ENCODE results near the gene CCSER1. TPM values are rescaled to one million over a fixed set of nuclear protein-coding genes. Genes with fewer than 3 reads are reported as not detected.

Gene CCSER1
- total RNA-seq, 4 donors from 2014 or later = 3.6 to 7.0 (median 5.5) TPM

DNA sequence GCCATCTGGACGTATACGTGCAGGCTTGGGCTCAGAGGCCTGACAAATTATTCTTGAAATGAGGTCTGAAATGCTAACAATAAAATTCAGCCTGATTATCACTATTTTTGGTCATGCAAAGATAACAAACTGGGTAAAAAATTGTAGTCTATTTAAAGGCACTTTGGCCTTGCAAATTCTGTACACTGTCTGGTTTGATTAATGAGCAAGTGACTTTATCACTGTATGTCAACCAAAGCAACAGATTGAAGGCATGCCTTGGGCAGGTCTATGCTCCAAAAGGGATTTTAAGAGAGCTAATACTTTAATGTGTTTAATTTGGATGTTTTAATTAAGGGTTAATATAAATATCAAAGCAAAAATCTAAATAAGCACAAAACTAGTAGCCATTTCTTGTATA is 1141.7 kb downstream of the CCSER1 start:
- no peak overlapping the region for H3K4me3 ChIP-seq
- no peaks in the 10 kb centered on the region for H3K4me1 ChIP-seq
- H3K9me3 ChIP-seq = no peaks in the 10 kb centered on the region
- intact Hi-C loops (cut with DNase I) = no loop called here
- no peaks in the 10 kb centered on the region for H3K36me3 ChIP-seq
- no peaks in the 10 kb centered on the region for H3K27me3 ChIP-seq
- no peak for DNase-seq (ENCODE audit: extremely low spot score)
- TF ChIP-seq POLR2AphosphoS5 (IDR thresholded peaks at IDR 0.05) (no peak), EP300 (IDR thresholded peaks at IDR 0.05) (no peak), POLR2A (IDR thresholded peaks at IDR 0.05; ENCODE audit: low read depth) (no peak)
- TF ChIP-seq, protein P1, sequence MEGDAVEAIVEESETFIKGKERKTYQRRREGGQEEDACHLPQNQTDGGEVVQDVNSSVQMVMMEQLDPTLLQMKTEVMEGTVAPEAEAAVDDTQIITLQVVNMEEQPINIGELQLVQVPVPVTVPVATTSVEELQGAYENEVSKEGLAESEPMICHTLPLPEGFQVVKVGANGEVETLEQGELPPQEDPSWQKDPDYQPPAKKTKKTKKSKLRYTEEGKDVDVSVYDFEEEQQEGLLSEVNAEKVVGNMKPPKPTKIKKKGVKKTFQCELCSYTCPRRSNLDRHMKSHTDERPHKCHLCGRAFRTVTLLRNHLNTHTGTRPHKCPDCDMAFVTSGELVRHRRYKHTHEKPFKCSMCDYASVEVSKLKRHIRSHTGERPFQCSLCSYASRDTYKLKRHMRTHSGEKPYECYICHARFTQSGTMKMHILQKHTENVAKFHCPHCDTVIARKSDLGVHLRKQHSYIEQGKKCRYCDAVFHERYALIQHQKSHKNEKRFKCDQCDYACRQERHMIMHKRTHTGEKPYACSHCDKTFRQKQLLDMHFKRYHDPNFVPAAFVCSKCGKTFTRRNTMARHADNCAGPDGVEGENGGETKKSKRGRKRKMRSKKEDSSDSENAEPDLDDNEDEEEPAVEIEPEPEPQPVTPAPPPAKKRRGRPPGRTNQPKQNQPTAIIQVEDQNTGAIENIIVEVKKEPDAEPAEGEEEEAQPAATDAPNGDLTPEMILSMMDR (IDR thresholded peaks at IDR 0.05) = no peak
- 61% methylated on average over 2 of the region's 2 CpGs for WGBS
- no peak overlapping the region for H3K27ac ChIP-seq (replicated peaks in 1 of 4)

DNA sequence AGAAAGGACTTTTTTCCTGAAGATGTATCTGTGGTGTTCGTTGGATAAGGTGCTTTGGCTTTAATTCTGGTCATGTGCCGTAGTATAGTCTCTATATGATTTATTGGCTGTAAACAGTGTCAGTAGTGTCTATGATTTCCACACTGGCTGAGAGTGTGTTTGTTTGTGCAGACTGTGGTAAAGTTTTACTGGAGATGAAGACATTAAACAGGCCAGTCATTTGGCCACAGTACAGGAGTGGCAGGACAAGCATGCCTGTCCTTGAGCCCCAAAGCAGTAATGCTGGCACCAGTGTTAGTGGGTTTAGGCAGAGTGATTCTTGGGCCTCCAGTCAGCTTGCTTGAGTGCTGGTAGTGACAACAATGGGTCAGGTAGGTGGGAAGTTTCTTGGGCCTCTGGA is 1152.7 kb downstream of the CCSER1 start:
- TF ChIP-seq POLR2AphosphoS5 (IDR thresholded peaks at IDR 0.05) = no peak
- 60% methylated on average over 2 of the region's 2 CpGs for WGBS
- H3K27me3 ChIP-seq = no peaks in the 10 kb centered on the region

DNA sequence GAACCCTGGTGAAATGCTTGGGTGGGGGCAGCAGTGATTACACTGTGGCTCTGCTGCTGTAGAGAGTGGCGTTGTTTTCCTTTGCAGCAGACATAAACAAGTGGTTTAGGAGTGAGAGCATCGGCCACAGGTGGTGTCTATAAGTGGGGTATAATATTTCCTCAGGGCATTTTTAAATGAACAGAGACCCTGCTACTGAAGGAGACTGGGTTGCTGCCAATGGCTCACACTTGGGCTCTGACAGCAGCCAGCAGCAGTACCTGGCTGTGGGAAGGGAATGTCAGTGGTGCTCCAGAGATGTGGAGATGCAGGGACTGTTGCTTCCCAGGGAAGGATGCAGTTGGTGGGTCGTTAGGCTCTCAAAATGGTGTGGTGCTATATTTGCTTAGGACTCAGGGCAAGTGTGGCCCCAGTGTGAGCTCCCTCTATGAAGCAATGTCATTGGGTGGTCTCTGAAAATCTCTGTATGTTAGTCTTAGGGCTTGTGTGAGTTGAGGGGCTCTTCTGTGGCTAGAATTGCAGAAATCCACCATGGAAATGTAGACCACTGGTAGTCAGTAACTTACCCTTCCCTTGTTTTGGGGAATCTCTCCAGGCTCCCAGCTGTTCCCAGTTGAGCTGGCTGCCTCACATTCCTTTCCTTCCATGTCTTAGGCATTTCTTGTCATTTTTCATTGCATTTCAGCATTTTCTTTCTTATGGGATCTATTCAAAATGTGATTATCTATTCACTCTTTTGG is 1153.5 kb downstream of the CCSER1 start:
- Histone ChIP-seq H3K27ac (replicated peaks in 1 of 4) (no peak overlapping the region), H3K4me1 (no peaks in the 10 kb centered on the region), H3K9me3 (no peaks in the 10 kb centered on the region), H3K27me3 (no peaks in the 10 kb centered on the region), H3K4me3 (no peak overlapping the region), H3K36me3 (no peaks in the 10 kb centered on the region)
- no peak for DNase-seq (ENCODE audit: extremely low spot score)
- intact Hi-C loops (cut with DNase I) = no loop called here
- TF ChIP-seq, protein P1 (IDR thresholded peaks at IDR 0.05) = no peak
- TF ChIP-seq EP300 (IDR thresholded peaks at IDR 0.05) = no peak
- TF ChIP-seq POLR2A (IDR thresholded peaks at IDR 0.05; ENCODE audit: low read depth) = no peak
- no peak for TF ChIP-seq POLR2AphosphoS5 (IDR thresholded peaks at IDR 0.05)
- 72% methylated on average over 3 of the region's 3 CpGs for WGBS

More for the DNA sequence above, 1152.7 kb downstream of the CCSER1 start:
- Histone ChIP-seq H3K27ac (replicated peaks in 1 of 4) (no peak overlapping the region), H3K9me3 (no peaks in the 10 kb centered on the region), H3K36me3 (no peaks in the 10 kb centered on the region), H3K4me1 (no peaks in the 10 kb centered on the region), H3K4me3 (no peak overlapping the region)
- intact Hi-C loops (cut with DNase I) = no loop called here
- no peak for DNase-seq (ENCODE audit: extremely low spot score)

DNA sequence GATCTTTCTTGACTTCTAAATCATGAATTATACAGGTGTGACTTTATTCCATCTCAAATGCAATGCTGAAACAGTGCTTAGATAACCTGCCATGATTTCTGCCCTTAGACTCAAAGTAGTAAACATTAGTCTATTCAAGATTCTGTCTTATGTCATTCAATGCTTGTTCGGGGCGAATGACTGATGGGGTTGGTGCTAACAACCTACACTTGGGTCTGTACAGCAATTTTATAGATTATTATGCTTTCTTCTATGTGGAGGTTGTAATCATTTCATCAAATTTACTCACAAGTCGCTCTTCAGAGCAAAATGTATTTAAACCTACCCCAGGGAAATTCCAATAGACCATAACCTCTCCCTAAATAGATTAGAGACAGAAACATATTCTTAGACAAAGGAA is 1155.0 kb downstream of the CCSER1 start:
- H3K27me3 ChIP-seq = no peaks in the 10 kb centered on the region
- WGBS = 86% methylated on average over 3 of the region's 3 CpGs
- H3K27ac ChIP-seq (replicated peaks in 1 of 4) = no peak overlapping the region
- no peaks in the 10 kb centered on the region for H3K4me1 ChIP-seq
- TF ChIP-seq EP300 (IDR thresholded peaks at IDR 0.05) (no peak), POLR2AphosphoS5 (IDR thresholded peaks at IDR 0.05) (no peak), POLR2A (IDR thresholded peaks at IDR 0.05; ENCODE audit: low read depth) (no peak)
- TF ChIP-seq, protein P1 (IDR thresholded peaks at IDR 0.05) = no peak
- intact Hi-C loops (cut with DNase I) = no loop called here
- no peak for DNase-seq (ENCODE audit: extremely low spot score)
- no peaks in the 10 kb centered on the region for H3K9me3 ChIP-seq
- no peaks in the 10 kb centered on the region for H3K36me3 ChIP-seq
- H3K4me3 ChIP-seq = no peak overlapping the region

DNA sequence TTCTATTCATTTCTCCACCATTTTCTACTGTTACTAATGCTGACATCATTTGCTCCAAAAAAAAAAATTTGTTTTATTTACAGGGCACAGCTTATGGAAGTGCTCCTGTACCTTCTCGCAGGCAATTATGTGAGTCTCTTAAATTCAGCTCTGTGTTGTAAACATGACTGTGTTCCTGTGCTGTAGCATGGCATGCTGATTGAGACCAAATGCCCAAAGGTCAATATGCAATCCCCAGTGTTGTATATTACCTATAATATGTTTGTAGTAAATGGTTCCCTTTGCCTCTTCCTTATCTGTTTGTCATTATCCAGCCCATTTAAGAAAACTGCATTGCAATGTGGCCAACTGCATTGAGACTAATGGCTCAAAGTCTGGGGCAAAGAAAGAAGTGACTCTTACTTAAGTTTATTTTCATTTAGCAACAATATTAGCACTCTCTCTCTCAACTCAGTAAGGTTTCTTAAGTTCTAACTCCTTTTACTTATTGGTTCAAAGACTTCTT is 1156.6 kb downstream of the CCSER1 start:
- TF ChIP-seq POLR2A (IDR thresholded peaks at IDR 0.05; ENCODE audit: low read depth) (no peak), POLR2AphosphoS5 (IDR thresholded peaks at IDR 0.05) (no peak), EP300 (IDR thresholded peaks at IDR 0.05) (no peak)
- TF ChIP-seq, protein P1 (IDR thresholded peaks at IDR 0.05) = no peak
- 92% methylated on average over 1 of the region's 1 CpG for WGBS
- Histone ChIP-seq H3K9me3 (no peaks in the 10 kb centered on the region), H3K27ac (replicated peaks in 1 of 4) (no peak overlapping the region), H3K27me3 (no peaks in the 10 kb centered on the region), H3K4me3 (no peak overlapping the region), H3K4me1 (no peaks in the 10 kb centered on the region), H3K36me3 (no peaks in the 10 kb centered on the region)
- intact Hi-C loops (cut with DNase I) = no loop called here
- DNase-seq (ENCODE audit: extremely low spot score) = no peak

Data from esophagus muscularis mucosa (tissue), 4 donors.